IMR-90 (cell line): ENCODE data around the gene GALNT5. TPM values are rescaled to one million over a fixed set of nuclear protein-coding genes. Genes with fewer than 3 reads are reported as not detected.

ENCODE experiments used
- ATAC-seq: fragments of 200-7000 bp; cut with Tn5 transposase; 2 replicates; pipeline ENCODE4 v1.9.1; 2020; ENCODE audit warnings: low read depth, mild to moderate bottlenecking, moderate library complexity
- BruUV-seq: library from RNA; stranded (reverse); fragments of 400-500 nt; replicated peaks from 2 replicates; lab custom pipeline; 2021; lab: Mats Ljungman, UMichigan
- CTCF ChIA-PET: fragments of 300-600 bp; formaldehyde crosslinking; extraction: SDS; loops from one replicate; lab custom pipeline; 2021; ENCODE audit warnings: antibody characterized with exemption; lab: Yijun Ruan, JAX
- POLR2A ChIA-PET: fragments of 300-600 bp; sonication (Branson Sonifier 250); formaldehyde crosslinking; loops from one replicate; lab custom pipeline; 2022; ENCODE audit warnings: antibody characterized with exemption; ENCODE audit not compliant: unreplicated experiment; lab: Charles Lee
- DNase-seq: peaks from one replicate; pipeline ENCODE4 v3.0.0; 2013
- H2AFZ ChIP-seq: replicated peaks from 2 replicates; pipeline ENCODE3; 2013; ENCODE audit warnings: low read length, mild to moderate bottlenecking; ENCODE audit not compliant: poor library complexity
- H2AK5ac ChIP-seq: 2 replicates; pipeline ENCODE4 v1.6.1; 2013; ENCODE audit warnings: low read depth, low read length, inconsistent platforms
- H2AK9ac ChIP-seq: replicated peaks from 2 replicates; pipeline ENCODE3; 2013; ENCODE audit warnings: mild to moderate bottlenecking, low read depth, low read length, moderate library complexity; ENCODE audit not compliant: poor library complexity
- H2BK120ac ChIP-seq: 2 replicates; pipeline ENCODE4 v1.6.1; 2013; ENCODE audit warnings: low read depth, low read length, inconsistent platforms
- H2BK15ac ChIP-seq: 3 replicates; pipeline ENCODE4 v1.6.1; 2013; ENCODE audit warnings: low read depth, low read length, inconsistent platforms
- H2BK20ac ChIP-seq: 2 replicates; pipeline ENCODE4 v1.6.1; 2013; ENCODE audit warnings: low read depth, mild to moderate bottlenecking, inconsistent platforms, low read length, moderate library complexity
- H2BK5ac ChIP-seq: 2 replicates; pipeline ENCODE4 v1.6.1; 2013; ENCODE audit warnings: mild to moderate bottlenecking, low read depth, low read length, inconsistent platforms; ENCODE audit not compliant: poor library complexity, severe bottlenecking
- H3K14ac ChIP-seq: replicated peaks from 2 replicates; pipeline ENCODE4 v1.6.1; 2013; ENCODE audit warnings: low read depth, low read length, inconsistent platforms
- H3K18ac ChIP-seq: 2 replicates; pipeline ENCODE4 v1.6.1; 2013; ENCODE audit warnings: low read depth, low read length, control low read depth
- H3K23ac ChIP-seq: 2 replicates; pipeline ENCODE4 v1.6.1; 2013; ENCODE audit warnings: low read depth, low read length, inconsistent platforms
- H3K27ac ChIP-seq: 2 replicates; pipeline ENCODE4 v1.5.1; 2013; ENCODE audit warnings: mild to moderate bottlenecking, control low read depth, low read length; ENCODE audit not compliant: insufficient read depth
- H3K27me3 ChIP-seq: 2 replicates; pipeline ENCODE4 v1.6.1; 2013; ENCODE audit warnings: low read length; ENCODE audit not compliant: control insufficient read depth, insufficient read depth
- H3K36me3 ChIP-seq: 2 replicates; pipeline ENCODE4 v1.6.1; 2013; ENCODE audit warnings: low read length, mixed read lengths; ENCODE audit not compliant: control insufficient read depth, insufficient read depth
- H3K4ac ChIP-seq: 2 replicates; pipeline ENCODE4 v1.6.1; 2013; ENCODE audit warnings: low read depth, low read length, inconsistent platforms
- H3K4me1 ChIP-seq: 2 replicates; pipeline ENCODE4 v1.6.1; 2013; ENCODE audit warnings: low read length, mixed read lengths; ENCODE audit not compliant: control insufficient read depth, insufficient read depth
- H3K4me2 ChIP-seq: 2 replicates; pipeline ENCODE4 v1.6.1; 2013; ENCODE audit warnings: low read depth, mild to moderate bottlenecking, control low read depth, low read length, moderate library complexity
- H3K4me3 ChIP-seq: 2 replicates; pipeline ENCODE4 v1.5.1; 2013; ENCODE audit warnings: low read depth, mild to moderate bottlenecking, control low read depth, low read length, moderate library complexity; ENCODE audit not compliant: insufficient read depth
- H3K56ac ChIP-seq: 2 replicates; pipeline ENCODE4 v1.6.1; 2013; ENCODE audit warnings: low read length, inconsistent platforms; ENCODE audit not compliant: insufficient read depth; ENCODE audit errors: extremely low read depth
- H3K79me1 ChIP-seq, 2 experiments: 2 replicates each; pipeline ENCODE4 v1.6.1; 2013; ENCODE audit warnings: low read length in 2 of 2, inconsistent platforms in 1 of 2, low read depth in 1 of 2
- H3K9ac ChIP-seq: 2 replicates; pipeline ENCODE4 v1.6.1; 2013; ENCODE audit warnings: low read depth, low read length, control low read depth
- H3K9me1 ChIP-seq: 2 replicates; pipeline ENCODE4 v1.6.1; 2013; ENCODE audit warnings: low read length, inconsistent platforms; ENCODE audit not compliant: insufficient read depth
- H3K9me3 ChIP-seq: 2 replicates; pipeline ENCODE4 v1.6.1; 2013; ENCODE audit warnings: low read length; ENCODE audit not compliant: control insufficient read depth, insufficient read depth
- H4K20me1 ChIP-seq: 2 replicates; pipeline ENCODE4 v1.6.1; 2013; ENCODE audit warnings: low read length, inconsistent platforms; ENCODE audit not compliant: insufficient read depth
- H4K5ac ChIP-seq: 2 replicates; pipeline ENCODE4 v1.6.1; 2013; ENCODE audit warnings: mild to moderate bottlenecking, low read depth, low read length, control low read depth
- H4K8ac ChIP-seq, 2 experiments: 2 replicates each; pipeline ENCODE4 v1.6.1; 2013; ENCODE audit warnings: low read depth in 2 of 2, low read length in 2 of 2, control low read depth in 1 of 2, inconsistent platforms in 1 of 2
- H4K91ac ChIP-seq: 2 replicates; pipeline ENCODE4 v1.6.1; 2013; ENCODE audit warnings: low read depth, low read length, inconsistent platforms; ENCODE audit not compliant: insufficient read depth
- BHLHE40 ChIP-seq: fragments of 150-350 bp; IDR thresholded peaks from 2 replicates; pipeline ENCODE4 v1.6.1; 2016; ENCODE audit warnings: mild to moderate bottlenecking, low read depth, low read length
- CEBPB ChIP-seq: IDR thresholded peaks from 2 replicates; pipeline ENCODE4 v1.6.1; 2012; ENCODE audit warnings: low read depth, low read length, improper control_type of control experiment
- CHD1 ChIP-seq: IDR thresholded peaks from 2 replicates; pipeline ENCODE4 v1.6.1; 2012; ENCODE audit warnings: low read depth, low read length, improper control_type of control experiment
- FOS ChIP-seq: fragments of 150-350 bp; IDR thresholded peaks from 2 replicates; pipeline ENCODE4 v1.6.1; 2016; ENCODE audit warnings: low read depth, low read length
- MAFK ChIP-seq: IDR thresholded peaks from 2 replicates; pipeline ENCODE4 v1.6.1; 2012; ENCODE audit warnings: low read depth, low read length, improper control_type of control experiment
- MAZ ChIP-seq: IDR thresholded peaks from 2 replicates; pipeline ENCODE4 v1.6.1; 2012; ENCODE audit warnings: low read depth, mild to moderate bottlenecking, low read length, improper control_type of control experiment, moderate library complexity, borderline replicate concordance
- MXI1 ChIP-seq: IDR thresholded peaks from 2 replicates; pipeline ENCODE4 v1.6.1; 2012; ENCODE audit warnings: low read depth, mild to moderate bottlenecking, low read length, moderate library complexity, borderline replicate concordance
- NFE2L2 ChIP-seq: fragments of 150-350 bp; IDR thresholded peaks from 2 replicates; pipeline ENCODE4 v1.6.1; 2016; ENCODE audit warnings: low read depth, mild to moderate bottlenecking, low read length
- POLR2A ChIP-seq: IDR thresholded peaks from 2 replicates; pipeline ENCODE4 v1.6.1; 2012; ENCODE audit warnings: mild to moderate bottlenecking, low read depth, low read length
- RAD21 ChIP-seq: IDR thresholded peaks from 2 replicates; pipeline ENCODE4 v1.6.1; 2012; ENCODE audit warnings: low read length, improper control_type of control experiment
- RCOR1 ChIP-seq: IDR thresholded peaks from 2 replicates; pipeline ENCODE4 v1.6.1; 2012; ENCODE audit warnings: mild to moderate bottlenecking, low read length, improper control_type of control experiment; ENCODE audit not compliant: insufficient replicate concordance
- RFX5 ChIP-seq: IDR thresholded peaks from 2 replicates; pipeline ENCODE4 v1.8.0; 2012; ENCODE audit warnings: low read depth, mild to moderate bottlenecking, low read length, moderate library complexity
- SMC3 ChIP-seq: fragments of 150-350 bp; IDR thresholded peaks from 2 replicates; pipeline ENCODE4 v1.6.1; 2016; ENCODE audit warnings: low read depth, mild to moderate bottlenecking, antibody characterized with exemption, low read length, moderate library complexity
- WGBS, 2 experiments: methylation state at CpG; one replicate each; pipeline versions ENCODE4 v1.1.5 to v1.1.7; 2013; ENCODE audit warnings: missing lambda C conversion rate in 2 of 2; ENCODE audit not compliant: insufficient read length in 1 of 2; ENCODE audit errors: extremely low coverage in 2 of 2; 5-methylcytosine and 5-hydroxymethylcytosine counted together
- dilution Hi-C: fragments of 300-500 bp; cut with HindIII; formaldehyde crosslinking; loops from one replicate; pipeline ENCODE4 v1.14.3; 2018; ENCODE audit warnings: low sequenced_read_pairs; ENCODE audit not compliant: unreplicated experiment
- in situ Hi-C: fragments of 300-500 bp; cut with MboI; formaldehyde crosslinking; loops from 3 replicates; pipeline ENCODE4 v1.14.3; 2019; ENCODE audit warnings: low sequenced_read_pairs, inconsistent platforms, mixed read lengths
- intact Hi-C: fragments of 100-400 bp; cut with micrococcal nuclease; formaldehyde crosslinking; loops from 2 replicates; pipeline ENCODE4 v1.10.0; 2022
- polyA plus RNA-seq, 3 experiments: library from polyadenylated mRNA; depleted of rRNA; stranded (reverse); fragments of >200 nt; gene quantifications; 2 replicates each; pipeline ENCODE4 v1.2.3, GENCODE V29; 2012; ENCODE audit warnings: low replicate concordance in 1 of 3
- total RNA-seq: library from RNA; depleted of rRNA; stranded (reverse); fragments of >200 nt; gene quantifications from 2 replicates; pipeline ENCODE4 v1.2.3, GENCODE V29; 2012
- TF ChIP-seq, protein P1 (sequence below): fragments of 150-350 bp; IDR thresholded peaks from 2 replicates; pipeline ENCODE4 v1.6.1; 2017; ENCODE audit warnings: mild to moderate bottlenecking, antibody characterized with exemption, low read length, low read depth
- TF ChIP-seq, protein P2 (sequence below): conservative IDR thresholded peaks from 2 replicates; pipeline ENCODE4 v1.5.1; 2012; ENCODE audit warnings: mild to moderate bottlenecking, low read depth, low read length, improper control_type of control experiment
- TF ChIP-seq, protein P3 (sequence below): fragments of 150-350 bp; IDR thresholded peaks from 2 replicates; pipeline ENCODE4 v1.6.1; 2016; ENCODE audit warnings: low read depth, mild to moderate bottlenecking, low read length, moderate library complexity, borderline replicate concordance

Gene GALNT5
- total and polyA plus RNA-seq, 2 of the 4 experiments (the other 2 are of a cell fraction), result 36.3 to 63.3 TPM

DNA sequence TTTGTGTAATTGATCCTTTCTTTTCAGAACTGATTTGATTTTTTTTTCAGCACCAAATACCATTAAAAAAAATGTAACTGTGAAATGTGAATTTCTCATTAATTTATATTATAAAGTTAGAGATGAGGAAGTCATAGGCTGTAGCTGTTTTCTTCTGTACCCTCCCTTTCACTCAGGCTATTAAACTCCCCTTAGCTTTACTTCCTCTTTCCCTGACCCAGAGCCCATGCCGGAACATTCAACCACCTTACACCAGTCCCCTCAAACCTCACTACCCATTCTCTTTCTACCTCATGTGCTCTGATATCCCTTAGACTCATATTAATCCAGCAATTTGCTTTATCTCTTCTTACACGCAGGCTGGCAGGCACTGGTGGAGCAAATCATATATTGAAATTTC lies 12.4 kb downstream of the GALNT5 start:
- H2BK20ac ChIP-seq, result no peak overlapping the region
- H3K4me1 ChIP-seq, result peaks cover 4% of the 10 kb centered on the region
- peaks cover 3% of the 10 kb centered on the region for H3K36me3 ChIP-seq
- peaks cover 22 to 40% of the 10 kb centered on the region in 2 experiments for H3K79me1 ChIP-seq
- no TSS peak for BruUV-seq
- H2BK15ac ChIP-seq, result no peak overlapping the region
- H2AK5ac ChIP-seq, result no peak overlapping the region
- no peak overlapping the region for H4K5ac ChIP-seq
- DNase-seq (no peak), ATAC-seq (no peak)
- H4K8ac ChIP-seq, result no peak overlapping the region
- no peaks in the 10 kb centered on the region for H3K9me3 ChIP-seq
- no peak overlapping the region for H4K91ac ChIP-seq
- ChIA-PET POLR2A (no interaction called here), CTCF (interaction anchor here (0.6 kb wide), 1 partner anchor 778 kb away, joined by 3 read pairs; no protein-coding TSS in a partner anchor)
- no peak overlapping the region for H3K18ac ChIP-seq
- H3K14ac ChIP-seq, result no peak overlapping the region
- H4K20me1 ChIP-seq, result no peaks in the 10 kb centered on the region
- dilution Hi-C loops, result no loop called here
- H2BK5ac ChIP-seq, result no peak overlapping the region
- H3K27ac ChIP-seq, result no peak overlapping the region
- H3K23ac ChIP-seq, result no peak overlapping the region
- no peak overlapping the region for H3K4me3 ChIP-seq
- no peak overlapping the region for H3K56ac ChIP-seq
- intact Hi-C loops, result no loop called here
- H3K4me2 ChIP-seq, result no peak overlapping the region
- H3K4ac ChIP-seq, result no peak overlapping the region
- in situ Hi-C loops, result no loop called here
- peaks cover 6% of the 10 kb centered on the region; the same call in 1 of the 2 replicates for H3K9me1 ChIP-seq
- TF ChIP-seq RFX5, result no peak
- no peak for TF ChIP-seq SMC3
- no peak for TF ChIP-seq POLR2A
- TF ChIP-seq, protein P1, sequence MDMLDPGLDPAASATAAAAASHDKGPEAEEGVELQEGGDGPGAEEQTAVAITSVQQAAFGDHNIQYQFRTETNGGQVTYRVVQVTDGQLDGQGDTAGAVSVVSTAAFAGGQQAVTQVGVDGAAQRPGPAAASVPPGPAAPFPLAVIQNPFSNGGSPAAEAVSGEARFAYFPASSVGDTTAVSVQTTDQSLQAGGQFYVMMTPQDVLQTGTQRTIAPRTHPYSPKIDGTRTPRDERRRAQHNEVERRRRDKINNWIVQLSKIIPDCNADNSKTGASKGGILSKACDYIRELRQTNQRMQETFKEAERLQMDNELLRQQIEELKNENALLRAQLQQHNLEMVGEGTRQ, result no peak
- no peak for TF ChIP-seq BHLHE40
- TF ChIP-seq, protein P2, sequence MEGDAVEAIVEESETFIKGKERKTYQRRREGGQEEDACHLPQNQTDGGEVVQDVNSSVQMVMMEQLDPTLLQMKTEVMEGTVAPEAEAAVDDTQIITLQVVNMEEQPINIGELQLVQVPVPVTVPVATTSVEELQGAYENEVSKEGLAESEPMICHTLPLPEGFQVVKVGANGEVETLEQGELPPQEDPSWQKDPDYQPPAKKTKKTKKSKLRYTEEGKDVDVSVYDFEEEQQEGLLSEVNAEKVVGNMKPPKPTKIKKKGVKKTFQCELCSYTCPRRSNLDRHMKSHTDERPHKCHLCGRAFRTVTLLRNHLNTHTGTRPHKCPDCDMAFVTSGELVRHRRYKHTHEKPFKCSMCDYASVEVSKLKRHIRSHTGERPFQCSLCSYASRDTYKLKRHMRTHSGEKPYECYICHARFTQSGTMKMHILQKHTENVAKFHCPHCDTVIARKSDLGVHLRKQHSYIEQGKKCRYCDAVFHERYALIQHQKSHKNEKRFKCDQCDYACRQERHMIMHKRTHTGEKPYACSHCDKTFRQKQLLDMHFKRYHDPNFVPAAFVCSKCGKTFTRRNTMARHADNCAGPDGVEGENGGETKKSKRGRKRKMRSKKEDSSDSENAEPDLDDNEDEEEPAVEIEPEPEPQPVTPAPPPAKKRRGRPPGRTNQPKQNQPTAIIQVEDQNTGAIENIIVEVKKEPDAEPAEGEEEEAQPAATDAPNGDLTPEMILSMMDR, result no peak
- TF ChIP-seq MAFK, result no peak
- TF ChIP-seq, protein P3, sequence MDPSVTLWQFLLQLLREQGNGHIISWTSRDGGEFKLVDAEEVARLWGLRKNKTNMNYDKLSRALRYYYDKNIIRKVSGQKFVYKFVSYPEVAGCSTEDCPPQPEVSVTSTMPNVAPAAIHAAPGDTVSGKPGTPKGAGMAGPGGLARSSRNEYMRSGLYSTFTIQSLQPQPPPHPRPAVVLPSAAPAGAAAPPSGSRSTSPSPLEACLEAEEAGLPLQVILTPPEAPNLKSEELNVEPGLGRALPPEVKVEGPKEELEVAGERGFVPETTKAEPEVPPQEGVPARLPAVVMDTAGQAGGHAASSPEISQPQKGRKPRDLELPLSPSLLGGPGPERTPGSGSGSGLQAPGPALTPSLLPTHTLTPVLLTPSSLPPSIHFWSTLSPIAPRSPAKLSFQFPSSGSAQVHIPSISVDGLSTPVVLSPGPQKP, result no peak
- TF ChIP-seq MXI1, result no peak
- no peak for TF ChIP-seq RCOR1
- no peak for TF ChIP-seq RAD21
- TF ChIP-seq NFE2L2, result no peak
- TF ChIP-seq CEBPB, result no peak
- TF ChIP-seq FOS, result no peak
- TF ChIP-seq MAZ, result no peak
- no peak for TF ChIP-seq CHD1
- no peak overlapping the region for H2AFZ ChIP-seq
- H3K27me3 ChIP-seq, result no peaks in the 10 kb centered on the region
- H2AK9ac ChIP-seq, result no peak overlapping the region
- H3K9ac ChIP-seq, result no peak overlapping the region
- WGBS, 2 experiments, result 100% methylated on average over 1 of the region's 2 CpGs; no CpG with 5 or more reads in 1 of the 2 experiments
- H2BK120ac ChIP-seq, result no peak overlapping the region
